HCT116 (cell line): ENCODE measurements around the gene MAP7. TPM values are rescaled to one million over a fixed set of nuclear protein-coding genes. Genes with fewer than 3 reads are reported as not detected.
"Not testable (repeated sequence)": the region's sequence is repeated elsewhere in the genome, so short reads cannot be mapped to it uniquely, and the experiment has no call there.

Experiments
- ATAC-seq: fragments of 200-7000 bp; cut with Tn5 transposase; 2 replicates; pipeline ENCODE4 v1.9.1; 2020; ENCODE audit warnings: mild to moderate bottlenecking, moderate library complexity
- BruUV-seq: library from RNA; stranded (reverse); fragments of 400-500 nt; replicated peaks from 2 replicates; lab custom pipeline; 2021; lab: Mats Ljungman, UMichigan
- CTCF ChIA-PET: fragments of 300-600 bp; sonication (Branson Sonifier 250); formaldehyde crosslinking; loops from one replicate; lab custom pipeline; 2021; ENCODE audit warnings: antibody characterized with exemption; lab: Charles Lee
- POLR2A ChIA-PET: fragments of 300-600, 350-600 bp; sonication (Branson Sonifier 250); formaldehyde crosslinking; loops from one replicate; lab custom pipeline; 2021; ENCODE audit warnings: antibody characterized with exemption; lab: Charles Lee
- RAD21 ChIA-PET, 2 experiments: fragments of 300-600 bp; sonication (Branson Sonifier 250); formaldehyde crosslinking; loops; one replicate each; lab custom pipeline; 2023; ENCODE audit warnings: low total read pairs in 2 of 2; ENCODE audit not compliant: uncharacterized antibody in 2 of 2, unreplicated experiment in 2 of 2, low non-redundant PET in 1 of 2; lab: Charles Lee
- DNase-seq: peaks from one replicate; pipeline ENCODE4 v3.0.0-alpha.2; 2010; ENCODE audit warnings: low read depth, low spot score
- H2AFZ ChIP-seq: fragments of 200-600 bp; shearing (Covaris generic), sonication (generic); 2 replicates; pipeline ENCODE4 v1.6.1; 2017; ENCODE audit warnings: low read depth, mixed run types, mixed read lengths, antibody characterized with exemption, low read length; ENCODE audit not compliant: poor library complexity, severe bottlenecking
- H3K27ac ChIP-seq: 2 replicates; pipeline ENCODE4 v1.5.1; 2012; ENCODE audit warnings: low read depth, low read length
- H3K27me3 ChIP-seq: fragments of 200-600 bp; sonication (generic); 2 replicates; pipeline ENCODE4 v1.6.1; 2016; ENCODE audit warnings: mixed run types, low read length, mixed read lengths; ENCODE audit not compliant: insufficient read depth
- H3K36me3 ChIP-seq, 2 experiments: fragments of 200-500 bp in 1 of 2; fragments of 200-600 bp in 1 of 2; sonication (Bioruptor generic) in 1 of 2; sonication (generic) in 1 of 2; 2 replicates each; pipeline versions ENCODE4 v1.5.1 to v1.6.1; 2014 to 2016; ENCODE audit warnings: low read length in 2 of 2, inconsistent platforms in 1 of 2, mixed read lengths in 1 of 2, mixed run types in 1 of 2; ENCODE audit not compliant: insufficient read depth in 2 of 2, control insufficient read depth in 1 of 2
- H3K4me1 ChIP-seq, 2 experiments: fragments of 200-600 bp in 1 of 2; sonication (generic) in 1 of 2; 2 replicates each; pipeline versions ENCODE4 v1.5.1 to v1.6.1; 2012 to 2017; ENCODE audit warnings: low read length in 2 of 2, inconsistent platforms in 1 of 2, mild to moderate bottlenecking in 1 of 2, mixed read lengths in 1 of 2, mixed run types in 1 of 2, moderate library complexity in 1 of 2; ENCODE audit not compliant: insufficient read depth in 2 of 2, control insufficient read depth in 1 of 2
- H3K4me2 ChIP-seq: fragments of 200-600 bp; sonication (generic); 2 replicates; pipeline ENCODE4 v1.6.1; 2017; ENCODE audit warnings: mixed run types, low read length, mixed read lengths
- H3K4me3 ChIP-seq, 2 experiments: fragments of 200-600 bp in 1 of 2; sonication (generic) in 1 of 2; replicated peaks in 1 of 2; 2 replicates each; pipeline ENCODE4 v1.5.1; 2011 to 2016; ENCODE audit warnings: low read length in 2 of 2, control low read depth in 1 of 2, low read depth in 1 of 2, mild to moderate bottlenecking in 1 of 2, mixed read lengths in 1 of 2, mixed run types in 1 of 2
- H3K79me2 ChIP-seq: fragments of 200-600 bp; sonication (generic); 2 replicates; pipeline ENCODE4 v1.6.1; 2017; ENCODE audit warnings: mild to moderate bottlenecking, mixed run types, low read length, moderate library complexity, mixed read lengths; ENCODE audit not compliant: insufficient read depth
- H3K9ac ChIP-seq: fragments of 200-600 bp; sonication (generic); 2 replicates; pipeline ENCODE4 v1.6.1; 2016; ENCODE audit warnings: low read length, mixed read lengths
- H3K9me2 ChIP-seq: fragments of 200-600 bp; sonication (generic), shearing (Covaris generic); 2 replicates; pipeline ENCODE4 v1.6.1; 2017; ENCODE audit warnings: mixed run types, mild to moderate bottlenecking, moderate library complexity; ENCODE audit not compliant: insufficient read depth
- H3K9me3 ChIP-seq, 2 experiments: fragments of 200-500 bp in 1 of 2; fragments of 200-600 bp in 1 of 2; sonication (Bioruptor generic) in 1 of 2; sonication (generic) in 1 of 2; 2 replicates each; pipeline ENCODE4 v1.6.1; 2014 to 2017; ENCODE audit warnings: low read length in 2 of 2, mixed read lengths in 2 of 2, inconsistent platforms in 1 of 2, low read depth in 1 of 2, mild to moderate bottlenecking in 1 of 2, mixed run types in 1 of 2, moderate library complexity in 1 of 2; ENCODE audit not compliant: control insufficient read depth in 1 of 2, insufficient read depth in 1 of 2
- H4K20me1 ChIP-seq: fragments of 200-600 bp; sonication (generic), shearing (Covaris generic); 2 replicates; pipeline ENCODE4 v1.6.1; 2017; ENCODE audit warnings: mixed run types, mild to moderate bottlenecking, moderate library complexity; ENCODE audit not compliant: insufficient read depth
- ATF3 ChIP-seq: IDR thresholded peaks from 2 replicates; pipeline ENCODE4 v1.6.1; 2012
- CEBPB ChIP-seq: IDR thresholded peaks from 2 replicates; pipeline ENCODE4 v1.6.1; 2012; ENCODE audit warnings: low read depth
- EGR1 ChIP-seq: IDR thresholded peaks from 2 replicates; pipeline ENCODE4 v1.6.1; 2012; ENCODE audit warnings: low read depth
- ELF1 ChIP-seq: IDR thresholded peaks from 2 replicates; pipeline ENCODE4 v1.6.1; 2012; ENCODE audit warnings: low read depth, borderline replicate concordance
- EZH2 ChIP-seq: fragments of 200-600 bp; sonication (generic); IDR thresholded peaks from 2 replicates; pipeline ENCODE4 v1.6.1; 2017; ENCODE audit warnings: antibody characterized with exemption, mixed run types
- EZH2phosphoT487 ChIP-seq: fragments of 200-600 bp; IDR thresholded peaks from 2 replicates; pipeline ENCODE4 v1.6.1; 2018; ENCODE audit warnings: antibody characterized with exemption, borderline replicate concordance
- JUND ChIP-seq: IDR thresholded peaks from 2 replicates; pipeline ENCODE4 v1.6.1; 2012
- MAX ChIP-seq: IDR thresholded peaks from 2 replicates; pipeline ENCODE4 v1.6.1; 2012
- RAD21 ChIP-seq: IDR thresholded peaks from 2 replicates; pipeline ENCODE4 v1.6.1; 2012; ENCODE audit warnings: low read depth, mild to moderate bottlenecking
- SP1 ChIP-seq: IDR thresholded peaks from 2 replicates; pipeline ENCODE4 v1.6.1; 2012; ENCODE audit warnings: low read depth
- SRF ChIP-seq: IDR thresholded peaks from 2 replicates; pipeline ENCODE4 v1.6.1; 2012; ENCODE audit warnings: low read depth
- TCF7L2 ChIP-seq: IDR thresholded peaks from 2 replicates; pipeline ENCODE4 v1.7.0; 2011; ENCODE audit warnings: borderline replicate concordance, inconsistent platforms; ENCODE audit not compliant: insufficient read depth, insufficient read length; ENCODE audit errors: extremely low read depth
- YY1 ChIP-seq: IDR thresholded peaks from 2 replicates; pipeline ENCODE4 v1.6.1; 2011; ENCODE audit warnings: low read length, low read depth, moderate library complexity, mild to moderate bottlenecking; ENCODE audit not compliant: insufficient replicate concordance; ENCODE audit errors: extremely low read depth
- ZNF274 ChIP-seq: fragments of 200-500 bp; sonication (Bioruptor generic); IDR thresholded peaks from 2 replicates; pipeline ENCODE4 v1.6.1; 2014; ENCODE audit warnings: mild to moderate bottlenecking, low read depth, low read length, inconsistent platforms
- intact Hi-C: fragments of 100-400 bp; cut with micrococcal nuclease; formaldehyde crosslinking; loops from 2 replicates; pipeline ENCODE4 v1.10.0; 2022
- total RNA-seq: library from RNA; stranded (reverse); gene quantifications from one replicate; pipeline ENCODE4 v1.2.1, GENCODE V29; 2021; ENCODE audit not compliant: unreplicated experiment
- TF ChIP-seq, protein P1 (sequence below): IDR thresholded peaks from 2 replicates; pipeline ENCODE4 v1.6.1; 2012; ENCODE audit warnings: low read depth

MAP7 gene
- total RNA-seq, 1 experiment from 2014 or later = 35.5 TPM

DNA sequence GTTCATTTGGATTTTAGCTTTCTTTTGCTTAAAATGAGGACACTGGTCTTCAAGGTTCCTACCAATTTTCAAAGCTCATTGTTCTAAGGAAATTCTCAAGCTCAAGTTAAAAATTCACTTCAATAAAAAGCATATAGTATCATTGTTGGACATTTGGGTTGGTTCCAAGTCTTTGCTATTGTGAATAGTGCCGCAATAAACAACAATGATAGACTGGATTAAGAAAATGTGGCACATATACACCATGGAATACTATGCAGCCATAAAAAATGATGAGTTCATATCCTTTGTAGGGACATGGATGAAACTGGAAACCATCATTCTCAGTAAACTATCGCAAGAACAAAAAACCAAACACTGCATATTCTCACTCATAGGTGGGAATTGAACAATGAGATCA lies 159.3 kb downstream of the MAP7 start:
- H3K36me3 ChIP-seq, intact Hi-C loops, H3K9me2 ChIP-seq, H3K9me3 ChIP-seq, H3K9ac ChIP-seq, H3K4me1 ChIP-seq, H3K4me2 ChIP-seq, H3K27me3 ChIP-seq, H3K4me3 ChIP-seq, CTCF ChIA-PET, H2AFZ ChIP-seq, BruUV-seq, POLR2A ChIA-PET, H3K27ac ChIP-seq, ATAC-seq, RAD21 ChIA-PET, H3K79me2 ChIP-seq, DNase-seq, H4K20me1 ChIP-seq: not testable (repeated sequence)

DNA sequence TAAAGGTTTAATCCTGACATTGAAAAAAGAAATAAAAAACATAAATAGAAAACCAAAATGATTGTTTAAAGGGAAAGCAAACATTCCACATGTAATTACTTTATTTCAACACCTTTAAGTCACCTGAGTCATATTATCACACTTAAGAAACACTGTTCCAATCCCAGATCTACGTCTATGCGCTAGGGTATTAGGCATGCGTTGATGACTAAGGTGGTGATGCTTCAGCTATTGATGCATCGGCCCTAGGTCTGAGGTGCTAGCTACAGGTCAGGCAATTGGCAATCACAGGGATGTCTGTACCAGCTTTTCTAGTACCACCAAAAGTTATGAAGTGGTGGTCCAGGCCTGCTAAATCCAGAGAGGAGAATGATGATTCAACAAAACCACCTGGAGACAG lies 162.9 kb downstream of the MAP7 start:
- ChIA-PET RAD21 (no interaction called here), POLR2A (no interaction called here), CTCF (no interaction called here)
- ATAC-seq = no peak
- Histone ChIP-seq H3K4me2 (no peak overlapping the region), H3K4me3 (no peak overlapping the region), H3K79me2 (no peaks in the 10 kb centered on the region), H3K27ac (no peak overlapping the region), H3K27me3 (no peaks in the 10 kb centered on the region), H3K4me1 (no peaks in the 10 kb centered on the region), H3K9ac (no peak overlapping the region), H3K36me3 (no peaks in the 10 kb centered on the region), H3K9me2 (no peaks in the 10 kb centered on the region), H3K9me3 (no peaks in the 10 kb centered on the region), H2AFZ (no peak overlapping the region), H4K20me1 (no peaks in the 10 kb centered on the region)
- BruUV-seq = no TSS peak
- TF ChIP-seq ELF1 = no peak
- no peak for TF ChIP-seq ZNF274
- TF ChIP-seq RAD21 = no peak
- TF ChIP-seq EZH2 = no peak
- TF ChIP-seq, protein P1, sequence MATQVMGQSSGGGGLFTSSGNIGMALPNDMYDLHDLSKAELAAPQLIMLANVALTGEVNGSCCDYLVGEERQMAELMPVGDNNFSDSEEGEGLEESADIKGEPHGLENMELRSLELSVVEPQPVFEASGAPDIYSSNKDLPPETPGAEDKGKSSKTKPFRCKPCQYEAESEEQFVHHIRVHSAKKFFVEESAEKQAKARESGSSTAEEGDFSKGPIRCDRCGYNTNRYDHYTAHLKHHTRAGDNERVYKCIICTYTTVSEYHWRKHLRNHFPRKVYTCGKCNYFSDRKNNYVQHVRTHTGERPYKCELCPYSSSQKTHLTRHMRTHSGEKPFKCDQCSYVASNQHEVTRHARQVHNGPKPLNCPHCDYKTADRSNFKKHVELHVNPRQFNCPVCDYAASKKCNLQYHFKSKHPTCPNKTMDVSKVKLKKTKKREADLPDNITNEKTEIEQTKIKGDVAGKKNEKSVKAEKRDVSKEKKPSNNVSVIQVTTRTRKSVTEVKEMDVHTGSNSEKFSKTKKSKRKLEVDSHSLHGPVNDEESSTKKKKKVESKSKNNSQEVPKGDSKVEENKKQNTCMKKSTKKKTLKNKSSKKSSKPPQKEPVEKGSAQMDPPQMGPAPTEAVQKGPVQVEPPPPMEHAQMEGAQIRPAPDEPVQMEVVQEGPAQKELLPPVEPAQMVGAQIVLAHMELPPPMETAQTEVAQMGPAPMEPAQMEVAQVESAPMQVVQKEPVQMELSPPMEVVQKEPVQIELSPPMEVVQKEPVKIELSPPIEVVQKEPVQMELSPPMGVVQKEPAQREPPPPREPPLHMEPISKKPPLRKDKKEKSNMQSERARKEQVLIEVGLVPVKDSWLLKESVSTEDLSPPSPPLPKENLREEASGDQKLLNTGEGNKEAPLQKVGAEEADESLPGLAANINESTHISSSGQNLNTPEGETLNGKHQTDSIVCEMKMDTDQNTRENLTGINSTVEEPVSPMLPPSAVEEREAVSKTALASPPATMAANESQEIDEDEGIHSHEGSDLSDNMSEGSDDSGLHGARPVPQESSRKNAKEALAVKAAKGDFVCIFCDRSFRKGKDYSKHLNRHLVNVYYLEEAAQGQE = no peak
- no peak for TF ChIP-seq ATF3
- no peak for TF ChIP-seq MAX
- no peak for TF ChIP-seq CEBPB
- no peak for TF ChIP-seq EGR1
- no peak for TF ChIP-seq JUND
- no peak for TF ChIP-seq TCF7L2
- TF ChIP-seq YY1 = no peak
- no peak for TF ChIP-seq SP1
- no peak for TF ChIP-seq EZH2phosphoT487
- TF ChIP-seq SRF = no peak
- DNase-seq = no peak
- intact Hi-C loops = no loop called here
